SK-N-MC (cell line): ENCODE measurements around the gene ATXN7L1.

ENCODE experiments used
- EZH2 ChIP-seq: fragments of 200-600 bp; sonication (generic); IDR thresholded peaks from one replicate; pipeline ENCODE4 v1.6.1; 2017; ENCODE audit warnings: antibody characterized with exemption
- POLR2AphosphoS5 ChIP-seq: IDR thresholded peaks from 2 replicates; pipeline ENCODE4 v1.6.1; 2012; ENCODE audit warnings: mild to moderate bottlenecking, low read depth, low read length, borderline replicate concordance

DNA sequence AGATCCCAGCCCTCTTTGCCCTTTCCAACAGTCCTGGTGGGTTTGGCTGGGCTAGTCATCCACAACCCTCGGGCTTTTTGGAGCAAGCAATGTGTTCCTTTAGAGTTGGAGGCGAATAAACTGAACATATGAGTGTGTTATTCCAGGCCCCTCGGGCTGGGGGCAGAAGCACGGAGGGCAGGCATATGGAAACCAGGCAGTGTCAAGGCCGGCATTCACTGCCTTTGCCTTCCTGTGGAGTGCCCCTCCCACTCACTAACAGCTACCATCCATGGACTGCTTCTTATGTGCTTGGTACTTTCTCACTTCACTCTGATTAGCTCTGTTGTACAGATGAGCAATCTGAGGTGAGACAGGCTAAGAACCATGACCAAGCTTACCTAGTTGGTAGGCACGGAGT, 241.2 kb downstream of the ATXN7L1 start:
- TF ChIP-seq EZH2 (no peak), POLR2AphosphoS5 (no peak)
